HAP-1 (cell line): ENCODE measurements around the gene FOXL2NB.
A peak's percentile ranks its signal among the peaks of the same experiment; 100 is the strongest.

Experiments
- DNase-seq, 2 experiments: peaks; one replicate each; pipeline ENCODE4 v3.0.0-alpha.2; 2016 to 2020; ENCODE audit warnings: low spot score in 2 of 2
- H3K27me3 ChIP-seq: fragments of 250-450 bp; sonication (Bioruptor Pico); 2 replicates; pipeline ENCODE4 v1.5.1; 2020; ENCODE audit warnings: low read depth, mild to moderate bottlenecking, moderate library complexity
- H3K36me3 ChIP-seq: fragments of 250-450 bp; sonication (Bioruptor Pico); replicated peaks from 2 replicates; pipeline ENCODE4 v1.5.1; 2020; ENCODE audit warnings: mild to moderate bottlenecking
- H3K4me1 ChIP-seq: fragments of 250-450 bp; sonication (Bioruptor Pico); 2 replicates; pipeline ENCODE4 v1.5.1; 2020; ENCODE audit warnings: mild to moderate bottlenecking
- H3K4me3 ChIP-seq: fragments of 250-450 bp; sonication (Bioruptor Pico); 2 replicates; pipeline ENCODE4 v1.5.1; 2020; ENCODE audit warnings: mild to moderate bottlenecking, moderate library complexity
- H3K9me3 ChIP-seq: fragments of 250-450 bp; sonication (Bioruptor Pico); 2 replicates; pipeline ENCODE4 v1.5.1; 2020; ENCODE audit warnings: mild to moderate bottlenecking, moderate library complexity
- in situ Hi-C: fragments of 300-500 bp; cut with MboI; formaldehyde crosslinking; loops from 3 replicates; pipeline ENCODE4 v1.14.3; 2020; ENCODE audit warnings: low sequenced_read_pairs, inconsistent platforms, mixed read lengths

Gene FOXL2NB

DNA sequence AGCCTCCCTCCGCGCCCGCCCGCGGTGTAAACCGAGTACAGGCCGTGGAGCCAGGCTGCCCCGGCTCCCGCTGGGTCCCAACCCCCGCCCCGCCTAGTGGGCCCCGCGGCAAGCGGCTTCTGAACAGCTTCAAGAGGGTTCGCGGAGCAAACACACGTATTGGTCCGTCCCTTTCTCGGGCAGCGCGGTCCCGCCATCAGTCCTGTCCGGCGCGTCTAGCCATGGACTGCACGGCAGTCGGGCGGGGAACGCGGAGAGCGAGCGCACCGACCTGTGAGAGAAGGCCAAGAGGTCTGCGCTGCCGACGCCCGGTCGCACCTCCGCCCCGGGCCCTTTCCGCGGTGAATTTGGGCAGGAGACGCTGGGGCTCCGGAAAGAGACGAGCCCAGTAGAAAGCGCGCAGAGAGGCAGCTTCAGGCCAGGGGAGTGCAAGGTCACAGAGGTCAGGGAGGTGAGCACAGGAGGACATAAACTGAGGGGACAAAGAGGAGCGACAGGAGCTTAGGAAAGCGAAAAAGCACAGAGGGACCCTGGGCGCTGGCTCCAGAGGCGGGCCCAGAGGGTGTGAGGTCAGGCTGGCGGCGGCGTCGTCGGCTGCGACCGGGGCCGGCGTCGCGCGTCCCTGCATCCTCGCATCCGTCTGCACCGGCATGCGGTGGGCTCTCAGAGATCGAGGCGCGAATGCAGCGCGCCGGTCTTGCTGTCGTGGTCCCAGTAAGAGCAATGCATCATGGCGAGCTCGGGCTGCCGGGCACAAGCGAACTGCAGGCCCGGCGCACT, 1.9 kb upstream of the FOXL2NB start:
- in situ Hi-C loops, result no loop called here
- DNase-seq, result no peak

GRCh38 chr3:138945709-138946662, 1.0 kb upstream of the FOXL2NB start:
- Histone ChIP-seq H3K4me3 (peak overlapping the region; percentile 11), H3K36me3 (no peaks in the 10 kb centered on the region), H3K27me3 (no peaks in the 10 kb centered on the region), H3K4me1 (no peaks in the 10 kb centered on the region), H3K9me3 (no peaks in the 10 kb centered on the region)
- in situ Hi-C loops, result no loop called here
- DNase-seq, result peak in 1 of 2 experiments; percentile 19

More for the DNA sequence above, 1.9 kb upstream of the FOXL2NB start:
- Histone ChIP-seq H3K4me1 (no peaks in the 10 kb centered on the region), H3K9me3 (no peaks in the 10 kb centered on the region), H3K27me3 (no peaks in the 10 kb centered on the region), H3K36me3 (no peaks in the 10 kb centered on the region), H3K4me3 (no peak overlapping the region)

DNA sequence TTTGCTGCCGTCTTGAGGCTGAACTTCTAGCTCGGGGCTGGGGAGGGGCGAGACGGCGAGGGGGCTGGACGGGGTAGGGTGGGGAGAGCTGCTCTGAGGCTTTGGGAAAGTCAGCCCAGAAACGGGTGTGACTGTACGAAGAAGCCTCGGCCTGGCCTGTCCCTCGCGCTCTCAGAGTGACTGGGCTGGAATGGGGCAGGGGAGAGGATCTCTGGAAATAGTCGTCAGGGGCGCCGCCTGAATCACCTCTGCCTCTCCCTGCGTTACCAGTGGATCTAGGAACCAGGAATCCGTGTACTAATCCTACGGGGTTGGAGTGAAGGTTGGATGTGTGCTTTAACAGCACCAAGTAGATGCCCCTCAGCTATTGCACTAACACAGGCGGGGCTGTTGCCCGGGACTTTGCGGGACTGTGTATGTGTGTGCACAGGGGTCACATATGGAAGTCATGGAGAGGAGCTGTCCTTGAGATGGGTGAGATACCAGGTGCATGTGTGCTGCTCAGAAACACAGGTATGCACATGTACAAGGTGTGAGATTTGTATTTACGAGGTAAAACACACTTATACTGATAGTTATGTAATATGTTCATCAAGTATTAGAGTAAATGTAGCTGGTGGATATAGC, 591 bp downstream of the FOXL2NB start:
- no peaks in the 10 kb centered on the region for H3K4me1 ChIP-seq
- H3K36me3 ChIP-seq, result no peaks in the 10 kb centered on the region
- DNase-seq, result no peak
- H3K9me3 ChIP-seq, result no peaks in the 10 kb centered on the region
- in situ Hi-C loops, result no loop called here
- H3K27me3 ChIP-seq, result no peaks in the 10 kb centered on the region
- H3K4me3 ChIP-seq, result no peak overlapping the region

DNA sequence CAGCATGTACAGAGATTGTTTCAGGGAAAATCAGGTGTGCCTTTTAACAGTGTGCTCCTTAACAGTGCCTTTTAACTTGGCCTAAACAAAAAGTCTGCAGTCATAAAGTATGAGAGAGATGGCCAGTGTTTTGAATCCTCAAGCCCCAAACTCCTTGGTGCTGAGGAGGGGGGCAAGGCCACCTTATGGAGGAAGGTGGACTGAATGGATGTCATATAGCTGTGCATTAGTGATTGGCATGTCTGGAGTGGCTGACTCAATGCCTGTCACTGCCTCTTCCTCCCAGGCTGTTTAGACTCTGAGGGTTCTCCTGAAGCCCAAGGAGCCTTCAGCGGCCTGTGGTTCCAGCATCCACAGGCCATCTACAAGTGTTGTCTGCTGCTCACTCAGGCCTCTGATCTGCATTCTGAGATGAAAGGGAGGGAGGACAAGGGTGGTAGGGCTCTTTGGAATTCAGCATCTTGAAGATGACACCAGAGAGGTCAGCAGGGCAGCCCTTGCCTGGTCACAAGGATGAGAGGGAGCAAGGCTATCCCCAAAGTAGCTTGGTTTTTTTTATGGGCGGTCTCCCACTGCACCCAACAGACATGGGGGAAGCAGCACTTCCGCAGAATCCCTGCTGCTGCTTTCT, 1.5 kb downstream of the FOXL2NB start:
- Histone ChIP-seq H3K36me3 (no peaks in the 10 kb centered on the region), H3K4me3 (no peak overlapping the region), H3K9me3 (no peaks in the 10 kb centered on the region), H3K27me3 (no peaks in the 10 kb centered on the region), H3K4me1 (no peaks in the 10 kb centered on the region)
- DNase-seq, result no peak
- in situ Hi-C loops, result no loop called here

GRCh38 chr3:138949002-138949418, 2.0 kb downstream of the FOXL2NB start:
- Histone ChIP-seq H3K4me1 (no peaks in the 10 kb centered on the region), H3K9me3 (no peaks in the 10 kb centered on the region), H3K4me3 (no peak overlapping the region), H3K27me3 (no peaks in the 10 kb centered on the region), H3K36me3 (no peaks in the 10 kb centered on the region)
- no peak for DNase-seq
- in situ Hi-C loops, result no loop called here

DNA sequence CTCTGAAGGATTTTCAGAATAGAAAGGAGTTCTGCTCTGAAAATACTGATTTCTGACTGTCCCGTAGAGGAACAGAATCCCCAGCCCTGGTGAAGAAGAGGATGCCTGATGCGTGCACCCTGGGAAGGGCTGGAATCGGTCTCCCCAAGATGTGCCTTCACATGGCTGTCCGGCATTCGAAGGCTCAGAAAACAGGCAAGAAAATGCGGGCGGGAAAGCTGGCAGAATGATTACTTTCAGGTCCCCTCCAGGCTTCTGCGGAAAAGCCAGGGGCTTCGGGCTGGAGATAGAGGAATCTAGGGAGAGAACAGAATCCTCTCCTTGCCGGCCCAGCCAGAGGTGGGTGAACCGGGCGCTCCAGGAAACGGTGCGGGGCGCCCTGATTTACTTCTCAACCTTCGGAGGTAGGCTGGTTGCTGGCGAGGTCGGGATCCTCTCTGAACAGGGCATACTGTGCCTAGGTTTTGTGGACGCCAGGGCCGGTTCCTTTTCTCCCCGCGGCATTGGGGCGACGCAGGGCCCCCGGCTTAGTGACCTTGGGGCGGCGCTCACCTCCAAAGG, 2.5 kb downstream of the FOXL2NB start:
- DNase-seq, result no peak
- no peaks in the 10 kb centered on the region for H3K27me3 ChIP-seq

DNA sequence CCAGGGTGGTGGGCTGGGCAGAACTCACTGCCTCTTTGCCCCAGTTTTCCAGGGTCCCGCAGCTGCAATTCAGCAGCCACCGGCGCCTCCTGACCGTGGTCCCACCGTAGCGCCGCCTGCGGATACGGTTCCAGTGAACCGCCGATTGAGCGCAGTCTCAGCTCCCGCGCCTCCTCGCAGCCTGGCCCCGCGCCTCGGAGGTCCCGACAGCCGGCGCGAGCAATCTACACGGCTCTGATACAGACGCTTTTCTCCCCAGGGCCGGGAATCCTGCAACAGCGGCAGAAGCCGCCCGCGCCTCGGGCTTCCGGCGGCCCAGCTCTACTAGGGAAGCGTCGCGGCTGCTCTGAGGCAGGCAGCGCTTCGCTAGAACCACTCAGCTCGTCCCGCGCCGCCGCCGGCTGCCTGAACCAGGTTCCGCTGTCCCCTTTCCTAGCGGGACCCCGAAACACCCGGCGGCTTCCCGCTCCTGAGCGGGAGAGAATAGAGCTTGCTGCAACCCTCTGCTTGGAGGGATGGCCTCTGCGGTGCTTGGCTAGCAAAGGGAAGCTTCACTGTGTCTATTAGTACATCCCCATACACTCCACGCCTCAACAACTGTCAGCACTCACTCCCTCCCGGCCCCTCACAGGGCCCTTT, 3.1 kb downstream of the FOXL2NB start:
- Histone ChIP-seq H3K9me3 (no peaks in the 10 kb centered on the region), H3K36me3 (no peaks in the 10 kb centered on the region), H3K4me1 (no peaks in the 10 kb centered on the region), H3K27me3 (no peaks in the 10 kb centered on the region), H3K4me3 (no peak overlapping the region)
- no peak for DNase-seq
- in situ Hi-C loops, result no loop called here

More for the DNA sequence above, 2.5 kb downstream of the FOXL2NB start:
- in situ Hi-C loops, result no loop called here
- Histone ChIP-seq H3K4me3 (no peak overlapping the region), H3K4me1 (no peaks in the 10 kb centered on the region), H3K36me3 (no peaks in the 10 kb centered on the region), H3K9me3 (no peaks in the 10 kb centered on the region)

GRCh38 chr3:138950701-138951100, 3.7 kb downstream of the FOXL2NB start:
- Histone ChIP-seq H3K27me3 (no peaks in the 10 kb centered on the region), H3K4me1 (no peaks in the 10 kb centered on the region), H3K9me3 (no peaks in the 10 kb centered on the region), H3K4me3 (no peak overlapping the region), H3K36me3 (no peaks in the 10 kb centered on the region)
- in situ Hi-C loops, result no loop called here
- no peak for DNase-seq

DNA sequence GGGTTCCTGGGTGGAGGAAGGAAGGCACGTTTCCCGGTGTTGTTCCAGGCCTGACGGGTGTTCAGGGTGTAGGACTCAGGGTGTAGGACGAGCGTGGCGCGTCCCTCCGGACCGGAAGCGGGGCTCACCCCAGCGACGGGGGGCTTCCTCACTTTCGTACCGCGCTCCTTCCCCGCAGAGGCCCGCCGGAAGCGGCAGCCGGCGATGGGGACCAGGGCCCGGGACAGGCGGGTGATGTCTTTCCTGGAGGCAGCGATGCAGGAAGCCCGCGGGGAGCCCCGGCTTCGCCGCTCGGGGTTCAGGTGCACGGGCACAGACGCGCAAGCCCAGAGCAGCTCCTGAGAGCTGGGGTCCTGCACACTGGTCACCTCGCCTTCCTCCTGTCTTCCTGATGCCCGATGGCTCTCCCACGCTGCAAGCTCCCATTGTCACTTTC, 13.4 kb downstream of the FOXL2NB start:
- Histone ChIP-seq H3K27me3 (no peaks in the 10 kb centered on the region), H3K9me3 (no peaks in the 10 kb centered on the region), H3K4me1 (no peaks in the 10 kb centered on the region), H3K36me3 (no peaks in the 10 kb centered on the region), H3K4me3 (no peak overlapping the region)
- no peak for DNase-seq
- in situ Hi-C loops, result no loop called here

DNA sequence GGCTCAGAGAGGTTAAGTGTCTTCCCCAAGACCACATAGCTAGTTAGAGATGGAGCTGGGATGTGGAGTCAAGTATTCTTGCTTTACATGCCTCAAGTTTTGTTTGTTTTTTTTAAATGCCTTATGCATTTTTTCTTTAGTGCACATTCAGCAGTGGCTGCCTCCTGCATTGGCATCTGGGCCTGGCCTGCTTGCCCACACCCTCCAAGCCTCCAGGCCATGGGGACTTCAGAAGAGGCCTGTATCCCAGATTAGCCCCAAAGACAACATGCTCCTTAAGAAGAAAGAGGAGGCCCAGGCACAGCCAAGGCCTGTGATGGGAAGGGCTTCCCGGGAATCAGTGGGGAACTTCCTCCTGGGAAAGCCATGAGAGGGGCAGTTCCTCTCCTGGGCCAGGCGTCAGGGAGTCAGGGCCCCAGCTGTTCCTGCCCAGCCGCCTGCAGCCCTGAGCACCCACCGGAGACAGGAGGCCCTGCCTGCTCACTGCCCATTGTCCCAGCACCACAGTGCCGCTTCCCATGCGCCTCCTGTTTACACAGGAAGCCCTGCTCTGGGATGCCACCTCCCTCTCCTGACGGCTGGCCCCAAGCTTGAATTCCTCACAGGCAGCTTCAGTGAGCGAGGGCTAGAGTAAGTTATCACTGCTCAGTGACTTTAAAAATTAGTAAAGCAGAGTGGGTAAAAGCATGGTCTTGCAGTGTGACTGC, 16.0 kb downstream of the FOXL2NB start:
- in situ Hi-C loops, result no loop called here
- no peak overlapping the region for H3K4me3 ChIP-seq

DNA sequence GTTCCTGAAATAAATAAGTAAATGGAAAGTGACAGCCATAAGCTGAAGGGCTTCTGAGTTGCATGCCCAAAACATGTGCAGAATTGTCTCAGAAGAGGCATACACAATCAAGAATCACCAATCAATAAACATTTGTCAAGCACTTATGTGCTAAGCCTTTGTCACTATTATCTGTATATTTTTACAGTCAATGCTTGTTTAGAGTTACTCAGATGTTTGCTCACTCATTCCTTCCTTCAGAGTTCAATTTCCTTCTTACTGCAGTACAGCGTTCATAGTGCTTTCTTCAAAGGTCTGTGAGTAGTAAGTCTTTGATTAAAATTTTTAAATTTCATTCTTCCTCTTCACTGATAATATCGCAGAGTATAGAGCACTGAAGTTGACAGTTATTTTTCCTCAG, 17.2 kb downstream of the FOXL2NB start:
- Histone ChIP-seq H3K27me3 (no peaks in the 10 kb centered on the region), H3K4me1 (no peaks in the 10 kb centered on the region), H3K36me3 (no peaks in the 10 kb centered on the region), H3K4me3 (no peak overlapping the region), H3K9me3 (no peaks in the 10 kb centered on the region)
- in situ Hi-C loops, result no loop called here
- no peak for DNase-seq

More for the DNA sequence above, 16.0 kb downstream of the FOXL2NB start:
- Histone ChIP-seq H3K9me3 (no peaks in the 10 kb centered on the region), H3K27me3 (no peaks in the 10 kb centered on the region), H3K36me3 (no peaks in the 10 kb centered on the region), H3K4me1 (no peaks in the 10 kb centered on the region)
- DNase-seq, result no peak

- Histone ChIP-seq H3K27me3 (no peaks in the 10 kb centered on the region), H3K36me3 (no peaks in the 10 kb centered on the region), H3K9me3 (no peaks in the 10 kb centered on the region), H3K4me3 (no peak overlapping the region), H3K4me1 (no peaks in the 10 kb centered on the region)
- no peak for DNase-seq
- in situ Hi-C loops, result no loop called here
Observed at GRCh38 chr3:138964923-138965322, 17.9 kb downstream of the FOXL2NB start.
